GM18873 (cell line): ENCODE results near the gene MAST3.
"Not testable (repeated sequence)": the region's sequence is repeated elsewhere in the genome, so short reads cannot be mapped to it uniquely, and the experiment has no call there.

ENCODE experiments used
- ATAC-seq: cut with Tn5 transposase; IDR thresholded peaks from one replicate; pipeline ENCODE4 v1.9.1; 2021; ENCODE audit warnings: mild to moderate bottlenecking, moderate library complexity, moderate number of reproducible peaks; ENCODE audit not compliant: unreplicated experiment, low FRiP score

MAST3 gene

GRCh38 chr19:18156841-18157464, 59.4 kb downstream of the MAST3 start:
- ATAC-seq = no peak

- ATAC-seq = no peak
These were observed 60.0 kb downstream of the MAST3 start for GRCh38 chr19:18157465-18158063.

GRCh38 chr19:18158467-18158866, 60.9 kb downstream of the MAST3 start:
- ATAC-seq = no peak

GRCh38 chr19:18159059-18159616, 61.6 kb downstream of the MAST3 start:
- ATAC-seq = not testable (repeated sequence)

- ATAC-seq = no peak
These were observed 62.2 kb downstream of the MAST3 start for GRCh38 chr19:18159810-18160209.

- no peak for ATAC-seq
These were observed 63.0 kb downstream of the MAST3 start for GRCh38 chr19:18160493-18160970.

GRCh38 chr19:18160971-18161635, 63.5 kb downstream of the MAST3 start:
- peak; percentile 33 for ATAC-seq

GRCh38 chr19:18161636-18162002, 64.0 kb downstream of the MAST3 start:
- ATAC-seq = peak; percentile 8

- ATAC-seq = no peak
These were observed 66.5 kb downstream of the MAST3 start for GRCh38 chr19:18164072-18164471.

- no peak for ATAC-seq
These were observed 68.4 kb downstream of the MAST3 start for GRCh38 chr19:18165794-18166544.

GRCh38 chr19:18167011-18167410, 69.4 kb downstream of the MAST3 start:
- ATAC-seq = no peak

GRCh38 chr19:18167975-18168645, 70.5 kb downstream of the MAST3 start:
- no peak for ATAC-seq

- no peak for ATAC-seq
These were observed 71.2 kb downstream of the MAST3 start for GRCh38 chr19:18168673-18169381.

GRCh38 chr19:18170714-18171255, 73.2 kb downstream of the MAST3 start:
- ATAC-seq = no peak

GRCh38 chr19:18171605-18172327, 74.2 kb downstream of the MAST3 start:
- no peak for ATAC-seq

- ATAC-seq = no peak
These were observed 74.9 kb downstream of the MAST3 start for GRCh38 chr19:18172331-18173053.

- no peak for ATAC-seq
These were observed 75.5 kb downstream of the MAST3 start for GRCh38 chr19:18173054-18173571.
